Fibroblast of skin of right quadriceps (primary cell): ENCODE measurements around the gene IGSF21.

Experiments used
- DNase-seq: peaks from one replicate; pipeline ENCODE4 v3.0.0-alpha.2; 2013

The IGSF21 gene

GRCh38 chr1:18305182-18305795 lies 197.7 kb downstream of the IGSF21 start:
- DNase-seq: no peak

DNA sequence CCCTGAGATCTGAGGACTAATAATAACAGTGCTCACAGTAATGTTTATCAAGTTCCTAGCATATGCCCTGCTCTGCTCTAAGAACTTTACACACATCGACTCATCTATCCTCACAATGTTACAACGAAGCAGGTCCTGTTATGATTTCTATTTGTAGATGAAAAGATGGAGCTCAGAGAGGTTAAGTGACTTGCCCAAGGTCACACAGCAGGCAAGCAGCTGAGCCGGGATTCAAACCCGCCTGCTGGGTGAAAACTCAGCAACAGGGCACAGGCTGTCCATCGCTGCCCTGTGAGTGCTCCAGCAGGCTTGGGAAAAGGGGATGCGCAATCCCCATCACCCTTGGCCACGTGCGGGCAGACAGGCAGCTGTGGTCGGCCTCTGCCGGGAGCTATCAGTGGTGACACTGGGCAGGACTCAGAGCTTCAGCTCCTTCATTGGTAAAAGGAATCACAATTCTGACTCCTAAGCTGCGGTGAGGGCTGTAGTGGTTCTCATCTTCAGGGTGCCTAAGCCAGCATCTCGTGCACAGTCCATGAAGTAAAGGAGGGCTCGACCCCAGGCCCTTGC lies 199.8 kb downstream of the IGSF21 start:
- no peak for DNase-seq

GRCh38 chr1:18309552-18310155 lies 202.1 kb downstream of the IGSF21 start:
- DNase-seq: no peak

DNA sequence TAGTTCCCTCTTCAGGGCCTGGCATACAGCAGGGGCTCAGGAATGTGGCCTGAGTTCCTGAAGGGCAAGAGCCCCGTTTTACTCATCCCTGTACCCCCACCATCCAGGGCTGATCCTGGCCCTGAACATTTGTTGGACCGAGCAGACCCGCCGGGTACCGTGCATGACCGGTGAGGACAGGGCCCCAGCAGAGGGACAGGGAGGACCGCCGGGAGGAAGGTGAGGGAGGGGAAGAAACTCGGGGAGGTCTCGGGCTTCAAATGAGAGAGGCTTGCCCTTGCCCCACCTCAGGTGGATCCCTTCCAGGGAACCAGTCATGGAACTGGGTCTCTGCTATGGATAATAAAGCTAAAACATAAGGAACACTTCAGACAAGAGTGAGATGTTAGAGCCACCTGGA lies 205.4 kb downstream of the IGSF21 start:
- no peak for DNase-seq

GRCh38 chr1:18313523-18313922 lies 205.9 kb downstream of the IGSF21 start:
- DNase-seq: no peak

DNA sequence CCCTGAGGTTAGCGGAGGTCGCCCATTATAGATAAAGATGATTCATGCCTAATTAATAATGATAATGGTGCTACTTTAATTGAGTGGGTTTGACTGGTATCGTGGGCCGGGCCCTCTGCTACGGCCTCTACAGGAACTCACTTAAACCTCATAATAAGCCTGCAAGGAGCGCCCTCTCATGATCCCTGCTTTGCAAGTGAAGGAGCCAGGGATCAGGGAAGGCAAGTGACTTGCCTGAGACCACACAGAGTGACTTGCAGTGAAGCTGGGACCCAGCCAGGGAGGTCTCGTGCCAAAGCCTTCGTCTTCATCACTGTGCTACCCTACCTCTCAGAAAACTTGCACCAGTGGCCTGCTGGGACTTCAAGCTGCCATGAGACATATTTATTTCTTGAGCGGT lies 206.8 kb downstream of the IGSF21 start:
- DNase-seq: no peak

DNA sequence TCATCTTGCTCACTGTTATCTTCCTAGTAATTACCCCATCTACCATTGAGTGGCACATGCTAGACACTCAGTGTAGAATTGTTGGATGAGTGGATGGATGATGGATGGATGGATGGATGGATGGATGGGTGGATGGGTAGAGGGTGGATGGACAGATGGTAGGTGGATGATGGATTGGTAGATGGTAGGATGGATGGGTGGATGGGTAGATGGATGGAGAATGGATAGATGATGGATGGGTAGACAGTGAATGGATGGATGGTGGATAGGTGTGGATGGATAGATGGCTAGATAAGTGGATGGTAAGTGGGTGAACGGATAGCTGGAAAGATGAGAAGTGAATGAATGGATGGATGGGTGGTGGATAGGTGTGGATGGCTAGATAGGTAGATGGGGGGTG lies 207.9 kb downstream of the IGSF21 start:
- DNase-seq: no peak

- no peak for DNase-seq
Observed at GRCh38 chr1:18316764-18317163, 209.2 kb downstream of the IGSF21 start.

DNA sequence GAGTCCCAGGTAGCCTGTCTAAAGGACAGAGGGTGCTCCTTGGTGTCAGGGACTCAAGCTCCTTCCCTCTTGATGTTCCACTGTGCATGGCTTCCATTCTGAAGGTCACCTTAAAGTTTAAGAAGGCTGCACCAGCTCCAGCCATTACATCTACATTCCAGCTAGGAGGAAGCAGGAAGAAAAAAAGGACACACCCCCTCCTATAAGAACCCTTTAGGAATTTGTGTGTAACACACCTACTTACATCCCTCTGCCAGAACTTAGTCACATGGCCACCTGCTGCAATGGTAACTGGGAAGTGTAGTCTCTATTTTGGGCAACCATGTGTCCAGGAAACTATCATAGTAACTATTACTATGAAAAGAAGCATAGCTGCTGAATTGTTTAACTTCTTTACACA lies 211.5 kb downstream of the IGSF21 start:
- no peak for DNase-seq

DNA sequence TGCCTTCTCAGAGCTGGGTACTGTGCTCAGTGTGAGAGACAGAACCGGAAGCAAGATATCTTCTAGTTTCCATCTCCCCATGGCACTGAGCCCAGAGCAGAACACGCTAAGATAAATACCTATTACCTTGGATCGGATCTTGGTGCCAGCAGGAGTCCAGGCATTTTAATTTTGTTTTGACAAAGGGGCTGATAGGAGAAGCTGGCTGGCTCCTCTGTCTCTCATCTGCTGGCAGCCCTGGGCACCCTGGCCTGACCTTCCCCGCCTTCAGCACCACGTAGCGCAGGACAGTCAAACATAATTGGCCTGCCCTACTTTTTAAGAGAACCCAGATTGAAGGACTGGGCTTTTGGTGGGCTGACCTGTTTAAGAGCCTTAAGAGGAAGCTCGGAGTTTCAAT lies 212.5 kb downstream of the IGSF21 start:
- no peak for DNase-seq

DNA sequence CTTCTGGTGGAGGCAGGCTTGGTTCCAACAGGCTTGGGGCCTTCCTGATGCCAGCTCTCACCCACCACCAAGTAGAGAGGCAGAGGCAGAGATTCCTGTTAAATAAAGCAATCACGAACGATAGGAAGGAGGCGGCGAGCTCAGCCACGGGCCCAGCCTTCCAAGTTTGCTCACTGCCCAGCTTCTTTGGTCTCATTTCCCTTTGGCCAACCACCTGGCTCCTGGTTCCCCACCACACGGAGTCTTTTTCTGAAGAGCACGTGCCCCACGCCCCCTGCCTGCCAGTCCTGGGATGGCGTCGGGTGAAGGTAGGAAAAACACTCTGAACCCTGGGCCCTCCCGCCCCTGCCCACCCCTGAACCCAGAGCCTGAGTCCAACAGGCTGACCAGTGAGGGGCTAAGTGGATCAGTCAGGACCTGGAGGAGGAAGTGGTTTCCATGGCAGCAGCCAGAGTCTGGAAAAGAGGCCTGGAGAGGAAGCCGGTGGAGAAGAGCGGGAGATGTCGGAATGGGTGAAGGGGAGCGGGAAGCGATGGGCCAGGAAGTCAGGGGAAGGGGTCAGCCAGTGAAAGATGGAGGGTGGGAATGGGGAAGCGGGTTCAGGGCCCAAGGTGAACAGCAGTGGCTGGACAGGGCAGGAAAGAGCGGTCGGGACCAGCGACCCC lies 214.9 kb downstream of the IGSF21 start:
- no peak for DNase-seq

- DNase-seq: no peak
Observed at GRCh38 chr1:18323259-18323658, 215.7 kb downstream of the IGSF21 start.

GRCh38 chr1:18324246-18324645 lies 216.6 kb downstream of the IGSF21 start:
- DNase-seq: no peak

GRCh38 chr1:18325136-18325535 lies 217.5 kb downstream of the IGSF21 start:
- no peak for DNase-seq

DNA sequence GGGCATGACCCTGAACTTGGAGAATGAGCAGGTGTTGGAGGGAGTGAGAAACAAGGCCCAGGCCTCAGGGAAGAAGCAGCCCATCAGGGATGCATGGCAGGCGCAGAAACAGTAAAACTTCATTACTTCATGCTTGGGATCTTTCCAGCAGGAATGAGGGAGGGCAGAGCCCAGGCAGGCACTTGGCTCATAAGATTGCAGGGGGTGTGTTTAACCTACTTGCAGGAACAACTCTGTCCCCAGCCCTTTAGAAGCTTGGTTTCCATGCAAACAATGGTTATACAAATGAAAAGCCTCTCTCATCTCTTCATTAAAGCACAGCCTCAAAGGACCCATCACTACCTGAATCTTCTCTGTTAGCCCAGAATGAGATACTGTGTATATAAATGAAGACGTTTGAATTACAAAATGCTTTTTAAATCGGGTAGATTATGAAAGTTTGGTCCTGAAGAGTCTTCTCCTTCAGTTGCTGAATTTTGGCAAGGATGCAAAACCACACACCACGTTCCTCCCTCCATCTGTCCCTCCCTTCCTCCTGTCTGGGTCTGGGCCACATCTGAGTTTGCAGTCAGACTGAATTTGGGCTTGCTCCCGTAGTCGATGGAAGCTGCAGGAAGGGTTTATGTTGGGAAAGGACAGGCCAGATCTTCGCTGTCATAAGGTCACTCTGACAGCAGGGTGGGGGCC lies 218.8 kb downstream of the IGSF21 start:
- no peak for DNase-seq

DNA sequence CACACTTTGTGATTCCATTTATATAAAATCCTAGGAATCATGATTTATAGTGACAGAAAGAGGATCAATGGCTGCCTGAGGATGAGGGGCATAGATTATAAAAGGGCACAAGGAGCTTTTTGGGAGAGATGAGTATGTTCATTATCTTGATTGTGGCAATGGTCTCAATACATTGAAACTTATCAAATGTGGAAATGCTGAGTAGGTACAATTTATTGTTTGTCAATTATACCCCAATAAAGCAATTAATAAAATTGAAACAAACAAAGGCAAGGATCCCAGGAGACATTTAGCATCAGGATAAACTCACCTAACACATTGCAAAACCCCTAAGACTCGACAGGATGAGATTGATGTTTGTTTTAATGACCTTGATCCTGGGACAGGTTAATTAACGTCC lies 220.1 kb downstream of the IGSF21 start:
- no peak for DNase-seq

- DNase-seq: no peak
Observed at GRCh38 chr1:18328803-18329202, 221.2 kb downstream of the IGSF21 start.

- no peak for DNase-seq
Observed at GRCh38 chr1:18329469-18330253, 222.1 kb downstream of the IGSF21 start.

GRCh38 chr1:18332576-18332975 lies 225.0 kb downstream of the IGSF21 start:
- DNase-seq: no peak

DNA sequence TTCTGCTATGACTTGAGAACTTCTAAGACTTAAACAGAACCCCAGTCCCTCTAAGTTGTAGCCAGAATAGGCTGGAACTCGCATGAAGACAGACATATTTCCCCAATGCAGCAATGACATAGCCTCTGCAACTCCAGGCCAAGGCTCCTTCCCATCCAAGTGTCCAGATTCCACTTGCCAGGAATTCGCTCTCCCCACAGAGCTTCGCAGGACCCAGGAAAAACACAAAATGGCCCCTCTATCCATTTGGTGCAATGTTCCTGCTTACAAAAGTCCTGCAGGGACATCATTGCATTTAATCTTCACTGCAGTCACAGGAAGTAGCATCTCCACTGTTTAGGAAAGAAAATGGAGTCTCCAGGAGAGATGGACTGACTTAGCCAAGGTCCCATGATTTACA lies 225.6 kb downstream of the IGSF21 start:
- DNase-seq: no peak

- DNase-seq: no peak
Observed at GRCh38 chr1:18336801-18337200, 229.2 kb downstream of the IGSF21 start.

GRCh38 chr1:18337757-18338156 lies 230.2 kb downstream of the IGSF21 start:
- no peak for DNase-seq

DNA sequence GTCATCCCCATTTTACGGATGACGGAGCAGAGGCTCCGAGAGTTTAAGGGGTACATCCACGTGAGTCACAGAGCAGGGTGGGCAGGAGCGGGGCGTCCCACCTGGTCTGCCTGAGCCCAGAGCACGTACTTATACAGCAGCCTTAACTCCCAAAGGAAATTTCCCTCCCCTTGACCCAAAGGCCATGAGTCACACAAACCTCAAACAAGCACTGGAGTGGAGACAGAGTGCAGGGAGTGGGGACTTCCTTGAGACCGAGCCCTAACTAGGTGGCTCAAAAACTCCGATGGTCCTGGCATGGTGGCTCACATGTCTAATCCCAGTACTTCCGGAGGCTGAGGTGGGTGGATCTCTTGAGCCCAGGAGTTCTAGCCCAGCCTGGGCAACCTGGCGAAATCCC lies 231.6 kb downstream of the IGSF21 start:
- DNase-seq: no peak
